Activated naive CD4-positive, alpha-beta T cell treated with anti-CD3 and anti-CD28 coated beads, Interleukin-2, amount 50 U/mL, for 72 hours (primary cell): ENCODE measurements around the gene LANCL2. TPM values are rescaled to one million over a fixed set of nuclear protein-coding genes. Genes with fewer than 3 reads are reported as not detected.
"Not testable (repeated sequence)": the region's sequence is repeated elsewhere in the genome, so short reads cannot be mapped to it uniquely, and the experiment has no call there.

Experiments used
- ATAC-seq, 2 donors: fragments of 150-1000 bp; cut with Tn5 transposase; 2 replicates each; pipeline ENCODE4 v1.10.0; 2021; ENCODE audit warnings: mild to moderate bottlenecking in 2 of 2, moderate library complexity in 2 of 2
- DNase-seq, 2 donors: peaks; one replicate each; pipeline ENCODE4 v3.0.0; 2021 to 2022; ENCODE audit warnings: low spot score in 2 of 2
- H3K27ac Mint-ChIP-seq, 2 donors: one replicate each; pipeline ENCODE4 v1.8.0; 2022; ENCODE audit warnings: mild to moderate bottlenecking in 2 of 2, mixed read lengths in 2 of 2
- H3K36me3 Mint-ChIP-seq, 2 donors: one replicate each; pipeline ENCODE4 v1.8.0; 2022; ENCODE audit warnings: mixed read lengths in 2 of 2
- H3K9me3 Mint-ChIP-seq, 2 donors: one replicate each; pipeline ENCODE4 v1.8.0; 2022; ENCODE audit warnings: mixed read lengths in 2 of 2
- total RNA-seq, 2 donors: library from RNA; stranded (reverse); gene quantifications; one replicate each; pipeline ENCODE4 v1.2.3, GENCODE V29; 2022

The LANCL2 gene
- total RNA-seq, 2 donors from 2014 or later, result 5.4 to 11.7 TPM

- peaks cover 0 to 18% of the 10 kb centered on the region in 2 donors for H3K9me3 Mint-ChIP-seq
- H3K36me3 Mint-ChIP-seq, result peaks cover 7 to 8% of the 10 kb centered on the region in 2 donors
- no peak overlapping the region for H3K27ac Mint-ChIP-seq
- ATAC-seq, result no peak
- DNase-seq, result no peak
Measured at GRCh38 chr7:55379285-55379684, 14.1 kb downstream of the LANCL2 start.

DNA sequence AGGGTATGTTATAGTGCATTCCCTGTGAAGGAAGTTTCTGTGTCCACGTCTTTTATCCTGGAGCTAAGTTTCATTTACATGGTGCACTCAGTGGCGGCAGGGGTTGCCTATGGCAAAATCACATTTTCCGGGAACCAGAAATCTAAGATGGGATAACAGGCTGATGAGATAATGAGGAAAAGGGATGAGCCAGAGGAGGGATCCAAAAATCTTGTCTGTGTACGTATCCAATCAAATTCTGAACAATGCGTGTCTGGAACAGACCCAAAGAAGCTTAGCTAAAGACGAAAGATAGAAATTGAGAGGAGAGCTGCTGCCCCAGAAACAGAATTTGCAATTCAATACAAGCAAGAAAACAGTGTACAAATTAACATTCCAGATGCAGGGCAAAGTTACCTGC, 16.1 kb downstream of the LANCL2 start:
- Mint-ChIP-seq H3K36me3 (peaks cover 22 to 25% of the 10 kb centered on the region in 2 donors), H3K27ac (no peak overlapping the region), H3K9me3 (peaks cover 9 to 31% of the 10 kb centered on the region in 2 donors)
- DNase-seq, result no peak
- no peak for ATAC-seq

DNA sequence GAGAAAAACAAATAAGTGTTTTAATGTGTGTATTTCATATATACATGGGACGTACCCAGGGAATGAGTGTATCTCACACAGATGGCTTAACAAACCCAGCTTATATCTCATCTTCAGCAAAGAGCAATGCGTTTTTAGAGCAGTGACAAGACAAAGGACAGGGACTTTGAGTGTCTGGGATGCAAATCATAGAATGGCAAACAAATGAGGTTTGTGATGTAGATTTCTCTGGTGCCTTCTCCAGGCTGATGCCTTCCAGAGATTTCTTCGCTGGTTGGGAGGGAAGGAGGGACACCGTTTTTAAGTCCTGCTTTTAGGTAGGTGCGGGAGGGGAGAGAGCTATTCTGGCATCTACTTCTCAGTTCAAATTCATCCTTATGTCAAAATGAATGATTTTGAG, 16.6 kb downstream of the LANCL2 start:
- no peak for DNase-seq
- Mint-ChIP-seq H3K9me3 (peaks cover 12 to 36% of the 10 kb centered on the region in 2 donors), H3K27ac (no peak overlapping the region), H3K36me3 (peaks cover 27 to 30% of the 10 kb centered on the region in 2 donors)
- no peak for ATAC-seq

GRCh38 chr7:55382251-55382650, 17.1 kb downstream of the LANCL2 start:
- ATAC-seq, result no peak
- DNase-seq, result no peak
- Mint-ChIP-seq H3K9me3 (peaks cover 17 to 42% of the 10 kb centered on the region in 2 donors), H3K36me3 (peaks cover 32 to 35% of the 10 kb centered on the region in 2 donors), H3K27ac (no peak overlapping the region)

DNA sequence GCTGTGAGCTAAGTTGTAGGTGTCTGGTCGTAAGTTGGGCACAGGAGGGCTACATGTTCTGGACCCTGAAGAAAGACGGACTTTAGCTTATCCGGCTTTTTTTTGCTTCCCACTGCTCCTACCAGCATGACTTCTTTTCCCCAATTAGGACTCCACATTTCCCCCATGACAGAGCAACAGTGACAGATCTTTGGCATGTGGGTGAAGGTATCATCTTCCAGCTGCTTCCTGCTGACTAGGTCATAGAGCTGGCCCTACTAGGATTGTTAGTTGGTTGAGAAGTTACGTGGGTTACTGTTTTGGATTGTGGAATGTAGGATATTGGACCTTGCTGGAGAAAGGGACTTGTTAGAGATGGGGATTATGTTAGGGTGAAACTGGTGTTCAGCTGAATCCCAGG, 21.4 kb downstream of the LANCL2 start:
- peak overlapping the region; percentile 28 to 44 for H3K27ac Mint-ChIP-seq
- peaks cover 21 to 54% of the 10 kb centered on the region in 2 donors for H3K9me3 Mint-ChIP-seq
- DNase-seq, result no peak
- ATAC-seq, result peak in 1 of 2 donors; percentile 14
- H3K36me3 Mint-ChIP-seq, result peaks cover 45 to 66% of the 10 kb centered on the region in 2 donors

- Mint-ChIP-seq H3K9me3 (peaks cover 21 to 54% of the 10 kb centered on the region in 2 donors), H3K36me3 (peaks cover 45 to 66% of the 10 kb centered on the region in 2 donors), H3K27ac (peak overlapping the region; percentile 28 to 44)
- ATAC-seq, result peak; percentile 71 to 81
- DNase-seq, result no peak
Measured at GRCh38 chr7:55387062-55387965, 22.2 kb downstream of the LANCL2 start.

DNA sequence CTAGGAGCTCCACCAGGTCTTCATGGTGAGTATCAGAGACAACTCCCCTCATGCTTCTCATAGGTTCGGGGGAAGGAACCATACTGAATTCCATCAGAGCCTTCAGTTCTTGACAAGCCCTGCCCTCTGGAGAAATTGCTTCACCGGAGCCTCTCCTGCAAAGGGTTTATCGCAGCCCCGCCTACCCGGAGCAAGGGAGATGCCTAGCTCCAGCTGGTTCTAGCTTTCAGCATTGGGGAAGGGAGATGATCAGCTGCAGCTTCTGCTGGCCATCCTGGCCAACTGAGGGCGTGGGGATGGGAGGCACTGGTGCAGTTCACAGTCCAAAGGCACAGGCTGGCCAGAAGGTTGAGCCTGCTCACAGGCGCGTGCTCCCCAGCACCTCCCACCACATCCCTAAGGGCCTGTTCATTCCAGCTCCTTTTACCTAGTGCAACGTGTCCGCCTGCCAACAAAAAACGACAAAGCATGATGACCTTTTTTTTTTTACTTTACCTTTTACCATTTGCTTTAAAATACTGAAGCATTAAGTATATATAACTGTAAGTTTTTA, 31.2 kb downstream of the LANCL2 start:
- Mint-ChIP-seq H3K36me3 (no peaks in the 10 kb centered on the region), H3K27ac (no peak overlapping the region), H3K9me3 (no peaks in the 10 kb centered on the region)
- no peak for DNase-seq
- no peak for ATAC-seq

- ATAC-seq (no peak), DNase-seq (no peak)
- Mint-ChIP-seq H3K9me3 (no peaks in the 10 kb centered on the region), H3K27ac (no peak overlapping the region), H3K36me3 (no peaks in the 10 kb centered on the region)
Measured at GRCh38 chr7:55397617-55398016, 32.5 kb downstream of the LANCL2 start.

DNA sequence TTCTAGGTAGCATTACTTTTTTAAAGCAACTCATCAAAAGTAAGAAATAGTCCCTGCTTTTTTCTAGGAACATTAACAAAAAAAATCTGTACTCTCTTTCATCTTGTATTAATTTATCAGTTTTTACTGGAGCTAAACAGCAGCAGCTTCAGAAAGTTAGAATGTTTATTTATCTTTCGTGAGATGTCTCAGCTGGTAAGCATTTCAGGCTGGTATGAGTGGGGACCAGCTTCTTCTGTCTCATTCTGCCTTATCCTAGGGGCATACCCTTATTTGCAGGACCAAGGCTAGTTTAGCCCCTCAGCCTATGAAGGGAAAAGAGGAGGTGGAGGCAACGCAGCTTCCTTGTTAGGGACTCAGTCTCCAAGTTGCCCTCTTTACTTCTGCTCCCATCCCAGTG, 35.1 kb downstream of the LANCL2 start:
- ATAC-seq, result no peak
- Mint-ChIP-seq H3K27ac (no peak overlapping the region), H3K36me3 (no peaks in the 10 kb centered on the region), H3K9me3 (no peaks in the 10 kb centered on the region)
- DNase-seq, result no peak

DNA sequence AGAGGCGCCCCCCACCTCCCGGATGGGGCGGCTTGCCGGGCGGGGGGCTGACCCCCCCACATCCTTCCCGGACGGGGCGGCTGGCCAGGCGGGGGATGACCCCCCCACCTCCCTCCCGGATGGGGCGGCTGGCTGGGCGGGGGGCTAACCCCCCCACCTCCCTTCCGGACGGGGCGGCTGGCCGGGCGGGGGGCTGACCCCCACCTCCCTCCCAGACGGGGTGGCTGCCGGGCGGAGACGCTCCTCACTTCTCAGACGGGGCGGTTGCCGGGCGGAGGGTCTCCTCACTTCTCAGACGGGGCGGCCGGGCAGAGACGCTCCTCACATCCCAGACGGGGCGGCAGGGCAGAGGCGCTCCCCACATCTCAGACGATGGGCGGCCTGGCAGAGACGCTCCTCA, 37.4 kb downstream of the LANCL2 start:
- DNase-seq, H3K9me3 Mint-ChIP-seq, H3K36me3 Mint-ChIP-seq, H3K27ac Mint-ChIP-seq, ATAC-seq: not testable (repeated sequence)

DNA sequence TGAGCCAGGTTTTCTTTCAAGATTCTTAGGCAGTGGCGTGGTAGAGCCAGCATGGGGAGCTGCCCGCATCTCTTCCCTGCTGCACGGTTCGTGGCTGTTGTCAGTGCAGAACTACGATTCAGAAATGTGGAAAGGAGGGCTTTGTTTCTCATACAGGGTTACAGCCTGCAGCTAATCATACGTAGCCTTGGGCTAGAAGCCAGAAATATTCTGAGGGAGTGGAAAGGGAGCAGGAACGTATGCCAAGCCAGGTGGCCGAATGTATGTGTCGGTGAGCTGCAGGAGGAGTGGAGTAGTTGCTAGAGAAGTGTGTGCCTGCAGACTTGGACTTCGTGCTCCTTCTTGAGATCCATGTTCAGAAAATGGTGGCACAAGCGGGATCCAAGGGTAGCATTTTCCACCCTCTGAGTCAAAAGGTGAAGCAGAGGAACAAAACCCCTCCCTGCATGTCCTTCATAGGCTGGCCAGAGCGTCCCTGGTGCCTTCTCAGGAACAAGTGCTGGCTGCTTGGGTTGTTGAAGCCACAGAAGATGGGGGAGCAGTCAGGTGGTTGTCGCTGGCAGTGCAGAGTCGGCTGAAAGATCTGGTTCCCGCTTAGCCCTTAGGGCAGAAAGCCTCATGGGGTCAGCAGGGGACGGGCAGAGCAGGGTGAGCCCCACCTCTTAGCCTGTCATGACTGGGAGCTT, 40.9 kb downstream of the LANCL2 start:
- H3K27ac Mint-ChIP-seq, result peak overlapping the region in 1 of 2 donors; percentile 76
- H3K9me3 Mint-ChIP-seq, result no peaks in the 10 kb centered on the region
- no peaks in the 10 kb centered on the region for H3K36me3 Mint-ChIP-seq
- no peak for ATAC-seq
- no peak for DNase-seq

GRCh38 chr7:55409482-55410225, 44.5 kb downstream of the LANCL2 start:
- Mint-ChIP-seq H3K9me3 (no peaks in the 10 kb centered on the region), H3K36me3 (no peaks in the 10 kb centered on the region), H3K27ac (peak overlapping the region in 1 of 2 donors; percentile 44)
- ATAC-seq (peak in 1 of 2 donors; percentile 26), DNase-seq (no peak)

DNA sequence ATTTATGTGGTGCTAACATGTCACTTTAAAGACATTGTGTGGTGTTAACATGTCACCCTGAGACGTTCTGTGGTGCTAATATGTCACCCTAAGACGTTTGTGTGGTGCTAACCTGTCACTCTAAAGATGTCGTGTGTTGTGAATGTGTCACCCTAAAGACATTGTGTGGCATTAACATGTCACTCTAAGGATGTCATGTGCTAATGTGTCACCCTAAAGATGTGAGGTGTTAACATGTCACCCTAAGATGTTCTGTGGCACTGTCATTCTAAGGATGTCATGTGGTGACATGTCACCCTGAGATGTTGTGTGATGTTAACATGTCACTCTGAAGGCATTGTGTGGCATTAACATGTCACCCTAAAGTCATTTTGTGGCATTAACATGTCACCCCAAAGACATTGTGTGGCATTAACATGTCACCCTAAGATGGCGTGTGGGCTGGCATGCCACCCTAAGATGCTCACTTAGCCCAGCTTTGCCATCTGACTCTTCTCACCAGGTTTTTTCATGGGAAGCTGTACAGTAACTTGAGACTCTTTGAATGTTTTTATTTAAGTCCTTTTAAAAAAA, 45.6 kb downstream of the LANCL2 start:
- Mint-ChIP-seq H3K9me3 (no peaks in the 10 kb centered on the region), H3K36me3 (no peaks in the 10 kb centered on the region), H3K27ac (no peak overlapping the region)
- DNase-seq (no peak), ATAC-seq (peak in 1 of 2 donors; percentile 13)

- no peaks in the 10 kb centered on the region for H3K36me3 Mint-ChIP-seq
- H3K27ac Mint-ChIP-seq, result no peak overlapping the region
- no peak for DNase-seq
- ATAC-seq, result no peak
- H3K9me3 Mint-ChIP-seq, result no peaks in the 10 kb centered on the region
Measured at GRCh38 chr7:55411844-55412243, 46.7 kb downstream of the LANCL2 start.

DNA sequence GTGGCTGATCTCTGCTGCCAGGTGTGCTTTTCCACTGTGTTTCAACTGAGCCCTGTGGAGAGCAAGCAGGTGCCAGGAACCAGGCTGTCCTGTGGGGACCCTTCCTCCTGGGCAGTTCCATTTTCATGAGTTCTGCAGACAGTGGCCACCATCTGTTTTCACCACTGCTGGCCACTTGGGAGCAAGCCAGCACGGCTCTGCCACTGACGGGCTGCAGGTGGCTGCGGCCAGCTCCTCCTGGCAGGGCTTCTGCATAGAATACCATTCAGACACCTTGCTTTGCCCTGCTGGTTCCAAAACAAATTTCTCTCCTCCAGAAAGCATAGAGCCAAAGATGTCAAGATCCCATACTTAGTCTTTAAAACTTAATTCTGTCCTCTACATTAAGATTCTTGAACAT, 48.3 kb downstream of the LANCL2 start:
- Mint-ChIP-seq H3K36me3 (no peaks in the 10 kb centered on the region), H3K27ac (no peak overlapping the region), H3K9me3 (no peaks in the 10 kb centered on the region)
- ATAC-seq (no peak), DNase-seq (no peak)

GRCh38 chr7:55415173-55415778, 50.1 kb downstream of the LANCL2 start:
- ATAC-seq (peak; percentile 87 to 88), DNase-seq (peak; percentile 65 to 89)
- no peaks in the 10 kb centered on the region for H3K9me3 Mint-ChIP-seq
- no peaks in the 10 kb centered on the region for H3K36me3 Mint-ChIP-seq
- no peak overlapping the region for H3K27ac Mint-ChIP-seq
